SK-N-SH (cell line): Measurements from ENCODE around the gene NFAT5. TPM values are rescaled to one million over a fixed set of nuclear protein-coding genes. Genes with fewer than 3 reads are reported as not detected.

Experiments used
- CTCF ChIA-PET: fragments of 300-600, 350-600 bp; formaldehyde crosslinking; extraction: SDS; loops from one replicate; lab custom pipeline; 2021; lab: Yijun Ruan, JAX
- POLR2A ChIA-PET: fragments of 350-600 bp; sonication (Branson Sonifier 250); formaldehyde crosslinking; extraction: SDS; loops from one replicate; lab custom pipeline; 2020; ENCODE audit warnings: antibody characterized with exemption, inconsistent platforms; lab: Yijun Ruan, JAX
- DNase-seq: peaks from one replicate; pipeline ENCODE4 v3.0.0; 2012
- H2AFZ ChIP-seq: fragments of 200-600 bp; sonication (generic); 2 replicates; pipeline ENCODE4 v1.8.1; 2016; ENCODE audit warnings: antibody characterized with exemption, mild to moderate bottlenecking, low read depth
- H3F3A ChIP-seq: fragments of 200-600 bp; sonication (generic); replicated peaks from 2 replicates; pipeline ENCODE3; 2016; ENCODE audit warnings: antibody characterized with exemption, mild to moderate bottlenecking; ENCODE audit not compliant: insufficient read depth
- H3K27ac ChIP-seq, 2 experiments: fragments of 200-500 bp in 1 of 2; fragments of 200-600 bp in 1 of 2; sonication (Bioruptor generic) in 1 of 2; sonication (generic), shearing (Covaris generic) in 1 of 2; 2 replicates each; pipeline versions ENCODE4 v1.5.1 to v1.6.1; 2014 to 2016; ENCODE audit warnings: low read depth in 2 of 2, inconsistent platforms in 1 of 2, low read length in 1 of 2, mild to moderate bottlenecking in 1 of 2, mixed read lengths in 1 of 2
- H3K27me3 ChIP-seq: fragments of 200-600 bp; sonication (generic), shearing (Covaris generic); 2 replicates; pipeline ENCODE4 v1.6.1; 2016; ENCODE audit warnings: mixed run types; ENCODE audit not compliant: insufficient read depth
- H3K36me3 ChIP-seq, 2 experiments: fragments of 200-500 bp in 1 of 2; fragments of 200-600 bp in 1 of 2; sonication (Bioruptor generic) in 1 of 2; sonication (generic) in 1 of 2; replicated peaks in 1 of 2; 2 replicates each; pipeline versions ENCODE3 to v1.5.1; 2014 to 2016; ENCODE audit warnings: low read length in 1 of 2, mild to moderate bottlenecking in 1 of 2; ENCODE audit not compliant: insufficient read depth in 2 of 2, control insufficient read depth in 1 of 2
- H3K4me1 ChIP-seq, 2 experiments: fragments of 200-500 bp in 1 of 2; fragments of 200-600 bp in 1 of 2; sonication (Bioruptor generic) in 1 of 2; sonication (generic), shearing (Covaris generic) in 1 of 2; 2 replicates each; pipeline versions ENCODE4 v1.5.1 to v1.6.1; 2014 to 2016; ENCODE audit warnings: low read depth in 1 of 2, low read length in 1 of 2, mixed run types in 1 of 2; ENCODE audit not compliant: insufficient read depth in 2 of 2, control insufficient read depth in 1 of 2
- H3K4me2 ChIP-seq: fragments of 200-600 bp; sonication (generic), shearing (Covaris generic); 2 replicates; pipeline ENCODE4 v1.6.1; 2017; ENCODE audit warnings: mixed run types
- H3K4me3 ChIP-seq, 2 experiments: fragments of 200-500 bp in 1 of 2; fragments of 200-600 bp in 1 of 2; sonication (Bioruptor generic) in 1 of 2; sonication (generic), shearing (Covaris generic) in 1 of 2; 2 replicates each; pipeline versions ENCODE4 v1.5.1 to v1.8.1; 2014 to 2016; ENCODE audit warnings: low read depth in 2 of 2, inconsistent platforms in 1 of 2, low read length in 1 of 2, mild to moderate bottlenecking in 1 of 2, mixed read lengths in 1 of 2, moderate library complexity in 1 of 2
- H3K79me2 ChIP-seq: fragments of 200-600 bp; sonication (generic); 2 replicates; pipeline ENCODE4 v1.8.1; 2017; ENCODE audit warnings: mild to moderate bottlenecking; ENCODE audit not compliant: insufficient read depth
- H3K9ac ChIP-seq: fragments of 200-600 bp; sonication (generic); 2 replicates; pipeline ENCODE4 v1.6.1; 2017; ENCODE audit warnings: mixed run types
- H3K9me2 ChIP-seq: fragments of 200-600 bp; sonication (generic); 2 replicates; pipeline ENCODE4 v1.6.1; 2017; ENCODE audit warnings: mixed run types
- H3K9me3 ChIP-seq: fragments of 200-600 bp; sonication (generic); 2 replicates; pipeline ENCODE4 v1.6.1; 2017; ENCODE audit warnings: mixed run types, mild to moderate bottlenecking, moderate library complexity
- H4K20me1 ChIP-seq: fragments of 200-600 bp; sonication (generic); 2 replicates; pipeline ENCODE4 v1.6.1; 2017; ENCODE audit warnings: mild to moderate bottlenecking, mixed run types; ENCODE audit not compliant: insufficient read depth
- CHD2 ChIP-seq: fragments of 150-350 bp; IDR thresholded peaks from 2 replicates; pipeline ENCODE4 v1.6.1; 2018; ENCODE audit warnings: low read length; ENCODE audit not compliant: partially characterized antibody
- ELF1 ChIP-seq: IDR thresholded peaks from 2 replicates; pipeline ENCODE4 v1.4.0; 2012
- EZH2phosphoT487 ChIP-seq: fragments of 200-600 bp; sonication (generic); IDR thresholded peaks from 2 replicates; pipeline ENCODE4 v1.6.1; 2017; ENCODE audit warnings: low read depth, mixed run types, mild to moderate bottlenecking, antibody characterized with exemption, moderate library complexity, borderline replicate concordance
- FOXM1 ChIP-seq: IDR thresholded peaks from 2 replicates; pipeline ENCODE4 v1.4.0; 2012; ENCODE audit warnings: low read depth, mild to moderate bottlenecking
- GATA2 ChIP-seq: sonication (generic); formaldehyde crosslinking; IDR thresholded peaks from 2 replicates; pipeline ENCODE4 v1.5.0; 2020; ENCODE audit warnings: mild to moderate bottlenecking, missing genetic modification reagents
- IRF3 ChIP-seq: fragments of 150-350 bp; IDR thresholded peaks from 2 replicates; pipeline ENCODE4 v1.6.1; 2016; ENCODE audit warnings: mild to moderate bottlenecking, low read depth, low read length
- MEF2A ChIP-seq: IDR thresholded peaks from 2 replicates; pipeline ENCODE4 v1.4.0; 2012; ENCODE audit warnings: low read depth, borderline replicate concordance
- NRF1 ChIP-seq: IDR thresholded peaks from 2 replicates; pipeline ENCODE4 v1.6.1; 2012; ENCODE audit warnings: low read depth, mild to moderate bottlenecking, low read length
- POLR2AphosphoS5 ChIP-seq: IDR thresholded peaks from 2 replicates; pipeline ENCODE4 v1.6.1; 2012; ENCODE audit warnings: low read depth, low read length
- RXRA ChIP-seq: IDR thresholded peaks from 2 replicates; pipeline ENCODE4 v1.4.0; 2012; ENCODE audit warnings: low read depth, mild to moderate bottlenecking, borderline replicate concordance
- TCF12 ChIP-seq: IDR thresholded peaks from 2 replicates; pipeline ENCODE4 v1.4.0; 2012
- ZBTB33 ChIP-seq: IDR thresholded peaks from 2 replicates; pipeline ENCODE4 v1.4.0; 2012; ENCODE audit warnings: low read depth, borderline replicate concordance
- WGBS: methylation state at CpG from one replicate; pipeline ENCODE4 v1.1.6; 2017; ENCODE audit warnings: low lambda C conversion rate; 5-methylcytosine and 5-hydroxymethylcytosine counted together
- polyA plus RNA-seq, 3 experiments: library from polyadenylated mRNA; depleted of rRNA; stranded (reverse); fragments of >200 nt; gene quantifications; 2 replicates each; pipeline ENCODE4 v1.2.3, GENCODE V29; 2012

NFAT5 gene
- polyA plus RNA-seq, 1 of the 3 experiments (the other 2 are of a cell fraction) = 7.2 TPM

GRCh38 chr16:69613378-69614154 lies 47.8 kb downstream of the NFAT5 start:
- no peak overlapping the region for H2AFZ ChIP-seq
- peaks cover 4 to 17% of the 10 kb centered on the region in 2 experiments; a peak in 2 of 4 replicates for H3K4me1 ChIP-seq
- peaks cover 99% of the 10 kb centered on the region for H4K20me1 ChIP-seq
- no peak overlapping the region for H3K4me3 ChIP-seq
- no peaks in the 10 kb centered on the region for H3K9me2 ChIP-seq
- H3F3A ChIP-seq = peaks cover 22% of the 10 kb centered on the region
- peaks cover 0 to 6% of the 10 kb centered on the region in 2 experiments for H3K36me3 ChIP-seq
- no peak overlapping the region for H3K9ac ChIP-seq
- H3K27me3 ChIP-seq = no peaks in the 10 kb centered on the region
- no peak for TF ChIP-seq ZBTB33
- no peak for TF ChIP-seq NRF1
- TF ChIP-seq POLR2AphosphoS5 = no peak
- TF ChIP-seq GATA2 (CRISPR knock-in tag) = no peak
- TF ChIP-seq RXRA = no peak
- no peak for TF ChIP-seq IRF3
- TF ChIP-seq EZH2phosphoT487 = no peak
- TF ChIP-seq CHD2 = no peak
- TF ChIP-seq FOXM1 = no peak
- no peak for TF ChIP-seq TCF12
- TF ChIP-seq ELF1 = no peak
- TF ChIP-seq, all 33 proteins: peak for 0
- Histone ChIP-seq H3K4me2 (no peak overlapping the region; the same call in 1 of the 2 replicates), H3K27ac (no peak overlapping the region), H3K79me2 (peaks cover 99% of the 10 kb centered on the region), H3K9me3 (no peaks in the 10 kb centered on the region)
- 83% methylated on average over 1 of the region's 1 CpG for WGBS
- POLR2A ChIA-PET = no interaction called here
- no peak for DNase-seq
- CTCF ChIA-PET = interaction anchor here (0.6 kb wide), 1 partner anchor 163 kb away, joined by 3 read pairs; no protein-coding TSS in a partner anchor

GRCh38 chr16:69615528-69615927 lies 49.8 kb downstream of the NFAT5 start:
- no peak for DNase-seq
- Histone ChIP-seq H3K9me2 (no peaks in the 10 kb centered on the region), H3K79me2 (peaks cover 98% of the 10 kb centered on the region), H4K20me1 (peaks cover 99% of the 10 kb centered on the region), H3K9me3 (no peaks in the 10 kb centered on the region), H3F3A (peaks cover 29% of the 10 kb centered on the region), H3K27ac (no peak overlapping the region), H3K4me3 (no peak overlapping the region), H3K27me3 (no peaks in the 10 kb centered on the region), H3K36me3 (peaks cover 0 to 14% of the 10 kb centered on the region in 2 experiments), H3K4me1 (peaks cover 7 to 22% of the 10 kb centered on the region in 2 experiments; a peak in 2 of 4 replicates), H3K4me2 (no peak overlapping the region), H3K9ac (no peak overlapping the region), H2AFZ (no peak overlapping the region)
- WGBS = 92% methylated on average over 2 of the region's 2 CpGs
- ChIA-PET CTCF (no interaction called here), POLR2A (no interaction called here)
- TF ChIP-seq MEF2A = no peak
- TF ChIP-seq, all 33 proteins: peak for 0
